Nucleus accumbens (tissue), 56 donors: Measurements from ENCODE around the gene NAP1L5.

Experiments
- DNase-seq, 56 donors: peaks; one replicate each; lab custom pipeline; 2025; lab: John Stamatoyannopoulos, UW

Gene NAP1L5

GRCh38 chr4:88724406-88724805, 26.8 kb upstream of the NAP1L5 start:
- DNase-seq: no peak

DNA sequence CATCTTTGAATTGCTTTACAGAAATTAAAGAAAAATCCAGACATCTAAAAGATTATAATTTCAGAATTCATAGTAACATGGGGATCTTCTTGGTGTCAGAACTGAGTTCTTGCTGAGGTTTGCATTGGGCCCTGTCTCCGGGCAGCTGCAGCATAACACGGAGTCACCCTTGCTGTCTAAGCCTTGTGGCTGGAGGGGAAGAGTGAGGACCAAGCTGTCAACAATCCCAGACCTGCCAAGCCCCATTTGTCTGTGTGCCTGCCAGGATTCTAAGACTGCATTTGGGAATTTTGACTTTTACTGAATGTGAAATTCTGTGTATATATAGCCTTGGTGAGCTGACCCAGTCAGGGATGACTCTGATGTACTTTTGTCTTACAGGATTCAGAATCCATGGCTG, 25.2 kb upstream of the NAP1L5 start:
- DNase-seq: no peak

DNA sequence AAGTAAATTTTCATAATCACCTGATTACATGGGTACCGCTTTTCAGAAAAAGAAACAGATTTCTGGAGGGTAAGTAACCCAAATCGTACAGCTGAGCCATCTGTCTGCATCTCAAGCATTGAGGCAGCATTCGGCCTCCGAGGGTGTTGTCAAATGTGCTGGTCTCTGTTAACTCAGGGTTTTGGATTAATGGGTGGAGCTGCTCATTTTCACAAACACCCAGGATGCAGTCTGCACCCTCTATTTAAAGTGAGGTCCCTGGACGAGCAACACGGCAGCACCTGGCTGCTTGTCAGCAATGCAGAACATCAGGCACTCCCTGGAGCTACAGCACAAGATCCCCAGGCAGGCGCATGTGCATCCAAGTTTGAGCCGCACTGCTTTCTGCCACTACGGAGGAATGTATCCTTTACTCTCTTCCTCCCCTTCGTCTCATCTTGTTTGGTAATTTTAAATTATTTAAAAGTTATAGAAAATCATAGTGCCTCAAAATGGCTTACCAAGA, 24.7 kb upstream of the NAP1L5 start:
- no peak for DNase-seq

- no peak for DNase-seq
These were observed 23.1 kb upstream of the NAP1L5 start for GRCh38 chr4:88720451-88721428.

DNA sequence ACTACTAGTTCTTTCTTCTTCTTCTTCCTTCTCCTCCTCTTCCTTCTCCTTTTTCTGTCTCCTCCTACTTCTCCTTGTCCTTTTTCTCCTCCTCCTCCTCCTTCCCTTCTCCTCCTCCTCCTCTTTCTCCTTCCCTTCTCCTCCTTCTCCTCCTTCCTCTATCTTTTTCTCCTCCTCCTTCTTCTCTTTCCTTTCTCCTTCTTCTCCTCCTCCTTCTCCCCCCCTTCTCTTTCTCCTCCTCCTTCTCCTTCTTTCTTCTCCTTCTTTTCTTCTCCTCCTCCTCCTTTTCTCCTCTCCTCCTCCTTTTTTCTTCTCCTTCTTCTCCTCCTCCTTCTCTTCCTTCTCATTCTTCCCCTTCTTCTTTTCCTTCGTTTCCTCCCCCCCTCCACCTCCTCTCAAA, 21.8 kb upstream of the NAP1L5 start:
- no peak for DNase-seq

- no peak for DNase-seq
These were observed 20.5 kb upstream of the NAP1L5 start for GRCh38 chr4:88718098-88718497.

DNA sequence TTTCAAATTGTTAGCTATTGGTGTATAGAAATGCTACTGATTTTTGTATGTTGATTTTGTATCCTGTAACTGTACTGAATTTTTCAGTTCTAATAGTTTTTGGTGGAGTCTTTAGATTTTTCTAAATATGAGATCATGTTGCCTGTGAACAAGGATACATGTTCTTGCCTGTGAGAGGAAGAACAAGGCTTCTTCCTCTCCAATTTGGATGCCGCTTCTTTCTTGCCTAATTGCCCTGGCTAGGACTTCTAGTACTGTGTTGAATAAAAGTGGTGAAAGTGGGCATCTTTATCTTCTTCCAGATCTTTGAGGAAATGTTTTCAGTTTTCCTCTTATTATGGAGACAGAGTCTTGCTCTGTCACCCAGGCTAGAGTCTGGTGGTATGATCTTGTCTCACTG, 16.2 kb upstream of the NAP1L5 start:
- no peak for DNase-seq

DNA sequence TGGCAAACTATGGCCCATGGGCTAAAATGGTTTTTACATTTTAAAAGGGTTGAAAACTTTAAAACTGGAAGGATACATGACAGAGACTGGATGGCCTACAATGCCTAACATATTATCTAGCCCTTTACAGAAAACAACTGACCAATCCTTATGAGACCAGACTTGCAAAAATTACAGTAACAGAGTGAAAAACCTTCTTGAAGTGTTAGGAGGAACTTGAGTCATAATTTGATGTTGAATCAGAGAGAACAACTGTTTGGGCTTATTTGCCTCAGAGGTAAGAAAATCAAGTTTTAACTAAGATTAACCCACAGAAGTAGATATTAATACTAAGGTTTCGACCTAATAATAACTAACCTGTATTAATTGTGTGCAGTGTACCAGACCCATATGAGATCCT, 12.4 kb upstream of the NAP1L5 start:
- DNase-seq: no peak

DNA sequence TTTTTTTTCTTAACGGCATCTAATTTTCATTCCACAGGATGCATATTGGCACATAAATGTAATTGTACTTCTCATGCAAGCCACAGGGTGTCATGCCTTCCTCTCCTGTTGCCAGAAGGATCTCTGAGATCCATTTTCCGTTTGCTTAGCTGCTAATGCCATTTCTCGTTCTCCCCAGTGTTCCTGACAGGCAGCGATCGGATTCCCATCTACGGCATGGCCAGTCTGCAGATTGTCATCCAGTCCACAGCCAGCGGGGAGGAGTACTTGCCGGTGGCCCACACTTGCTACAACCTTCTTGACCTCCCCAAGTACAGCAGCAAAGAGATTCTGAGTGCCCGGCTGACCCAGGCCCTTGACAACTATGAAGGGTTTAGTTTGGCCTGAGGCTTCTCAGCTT, 8.9 kb upstream of the NAP1L5 start:
- DNase-seq: peak in 39 of 56 donors; percentile 5 to 72 (median 36)

DNA sequence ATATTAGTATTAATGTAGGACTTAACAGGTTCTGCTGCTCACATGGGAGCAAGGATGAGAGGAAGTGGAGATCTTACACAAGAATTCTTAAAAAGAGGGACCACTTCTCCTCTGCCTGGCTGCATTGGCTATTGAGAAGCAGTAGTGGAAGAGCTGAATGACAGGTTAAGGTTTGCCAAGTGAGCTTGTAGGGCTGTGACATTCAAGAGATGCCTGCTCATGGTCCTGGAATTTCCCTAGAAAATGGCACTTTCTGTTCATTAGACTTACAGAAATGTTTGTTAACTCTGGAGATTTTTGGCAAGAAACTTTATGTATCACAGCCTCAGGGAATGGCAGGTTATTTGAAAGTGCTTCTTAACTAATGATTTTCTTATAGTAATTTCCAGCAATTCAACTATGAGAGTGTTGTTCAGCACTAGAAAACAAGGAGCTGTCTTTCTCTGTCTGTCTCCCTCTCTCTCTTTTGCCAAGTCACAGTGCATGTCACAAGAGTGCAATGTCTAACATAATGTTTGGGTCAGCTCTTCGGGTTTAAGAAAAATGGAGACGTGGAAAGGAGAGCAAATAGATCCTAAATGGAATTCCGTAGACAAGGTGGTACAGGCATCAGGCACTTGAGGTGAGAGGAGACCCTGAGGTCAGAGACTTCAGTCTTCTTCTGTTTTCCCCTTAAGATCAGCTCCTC, 8.3 kb upstream of the NAP1L5 start:
- DNase-seq: no peak

GRCh38 chr4:88705223-88705622, 7.6 kb upstream of the NAP1L5 start:
- DNase-seq: no peak

GRCh38 chr4:88702782-88703181, 5.2 kb upstream of the NAP1L5 start:
- DNase-seq: no peak

- DNase-seq: no peak
These were observed 890 bp upstream of the NAP1L5 start for GRCh38 chr4:88698519-88698918.

GRCh38 chr4:88697141-88697540, 488 bp downstream of the NAP1L5 start:
- DNase-seq: peak in 17 of 56 donors; percentile 6 to 57 (median 25)

DNA sequence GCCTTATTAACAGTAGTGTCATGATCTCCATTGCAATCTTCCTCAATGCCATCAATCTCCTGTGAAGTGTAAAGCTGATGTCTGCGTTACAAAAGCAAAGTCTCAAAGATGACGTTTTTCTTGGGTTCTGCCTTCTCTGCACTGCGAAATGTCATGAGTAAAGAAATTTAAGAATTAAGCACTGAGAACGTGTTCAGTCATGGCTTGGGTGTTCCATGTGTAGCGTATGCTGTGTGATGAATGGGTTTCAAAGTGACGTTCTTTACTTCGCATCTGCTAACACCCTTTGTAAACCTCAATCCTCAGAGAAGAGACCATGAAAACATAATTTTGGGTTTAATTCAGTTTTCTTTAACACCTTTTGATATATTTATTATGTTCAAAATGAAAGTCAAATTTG, 999 bp downstream of the NAP1L5 start:
- no peak for DNase-seq

GRCh38 chr4:88693792-88694191, 3.8 kb downstream of the NAP1L5 start:
- no peak for DNase-seq

DNA sequence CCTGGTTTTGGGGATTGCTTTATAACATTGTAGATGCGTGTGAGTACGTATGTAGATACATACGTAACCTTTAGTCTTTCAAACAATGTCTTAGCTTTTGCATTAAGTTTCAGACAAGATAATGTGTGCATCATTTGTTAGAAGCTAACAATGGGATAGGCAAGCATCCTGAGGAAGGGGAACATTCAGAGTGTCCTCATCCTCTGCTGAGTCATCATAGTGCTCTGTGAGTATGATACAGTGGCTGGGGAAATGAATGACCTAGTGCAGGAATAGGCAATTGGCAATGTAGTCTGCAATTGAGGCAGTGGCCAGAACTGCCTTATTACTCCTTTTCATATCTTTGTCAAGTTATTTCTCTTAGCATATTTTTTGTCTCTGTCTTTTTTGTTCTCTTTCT, 7.3 kb downstream of the NAP1L5 start:
- peak in 1 of 56 donors; percentile 15 for DNase-seq

- no peak for DNase-seq
These were observed 16.4 kb downstream of the NAP1L5 start for GRCh38 chr4:88681209-88681608.

GRCh38 chr4:88675543-88675942, 22.1 kb downstream of the NAP1L5 start:
- DNase-seq: no peak

DNA sequence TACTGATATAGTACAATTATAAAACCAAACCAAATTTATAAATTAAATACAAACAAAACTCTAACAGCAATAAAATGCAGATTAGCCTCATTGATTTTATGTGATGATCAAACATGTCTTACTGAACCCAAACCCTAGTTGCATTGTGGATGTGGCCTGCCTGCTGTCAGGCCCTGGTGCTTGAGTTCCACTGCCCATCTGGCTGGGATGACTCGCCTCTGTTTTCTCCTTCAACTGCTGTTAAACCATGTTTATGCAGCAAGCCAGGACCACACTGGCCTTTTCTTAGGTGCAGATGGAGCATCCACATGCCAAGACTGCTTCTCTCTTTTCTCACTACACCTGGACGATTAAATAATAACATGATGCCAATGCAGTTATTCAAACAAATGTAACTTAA, 22.6 kb downstream of the NAP1L5 start:
- no peak for DNase-seq

GRCh38 chr4:88674565-88674964, 23.1 kb downstream of the NAP1L5 start:
- DNase-seq: no peak

GRCh38 chr4:88673886-88674285, 23.7 kb downstream of the NAP1L5 start:
- DNase-seq: no peak
